ENCODE data around the gene CYB561D1.

DNA sequence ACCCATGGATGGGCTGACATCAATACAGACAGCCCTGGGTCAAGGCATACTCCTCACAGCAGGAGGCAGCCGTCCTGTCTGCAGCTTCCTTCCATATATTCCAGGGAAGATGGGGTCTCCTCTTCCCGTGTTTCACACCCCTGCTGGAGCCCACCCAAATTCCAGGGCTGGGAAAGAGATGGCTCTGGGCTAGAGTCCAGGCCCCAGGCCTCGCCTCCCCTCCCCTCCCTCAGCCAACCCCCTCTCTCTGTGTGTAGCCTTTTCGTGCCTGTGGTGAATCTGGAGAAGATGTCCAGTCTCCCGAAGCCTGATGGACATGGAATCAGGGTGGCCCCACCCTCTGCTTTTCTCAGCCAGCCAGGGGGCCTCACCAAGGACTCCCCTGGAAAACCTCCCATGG, 6.6 kb upstream of the CYB561D1 start:
- TF ChIP-seq, protein P1, sequence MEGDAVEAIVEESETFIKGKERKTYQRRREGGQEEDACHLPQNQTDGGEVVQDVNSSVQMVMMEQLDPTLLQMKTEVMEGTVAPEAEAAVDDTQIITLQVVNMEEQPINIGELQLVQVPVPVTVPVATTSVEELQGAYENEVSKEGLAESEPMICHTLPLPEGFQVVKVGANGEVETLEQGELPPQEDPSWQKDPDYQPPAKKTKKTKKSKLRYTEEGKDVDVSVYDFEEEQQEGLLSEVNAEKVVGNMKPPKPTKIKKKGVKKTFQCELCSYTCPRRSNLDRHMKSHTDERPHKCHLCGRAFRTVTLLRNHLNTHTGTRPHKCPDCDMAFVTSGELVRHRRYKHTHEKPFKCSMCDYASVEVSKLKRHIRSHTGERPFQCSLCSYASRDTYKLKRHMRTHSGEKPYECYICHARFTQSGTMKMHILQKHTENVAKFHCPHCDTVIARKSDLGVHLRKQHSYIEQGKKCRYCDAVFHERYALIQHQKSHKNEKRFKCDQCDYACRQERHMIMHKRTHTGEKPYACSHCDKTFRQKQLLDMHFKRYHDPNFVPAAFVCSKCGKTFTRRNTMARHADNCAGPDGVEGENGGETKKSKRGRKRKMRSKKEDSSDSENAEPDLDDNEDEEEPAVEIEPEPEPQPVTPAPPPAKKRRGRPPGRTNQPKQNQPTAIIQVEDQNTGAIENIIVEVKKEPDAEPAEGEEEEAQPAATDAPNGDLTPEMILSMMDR (IDR thresholded peaks at IDR 0.05) = no peak
- TF ChIP-seq POLR2A (IDR thresholded peaks at IDR 0.05) = no peak
